IMR-90 (cell line): Measurements from ENCODE around the gene DYNLRB2. TPM values are rescaled to one million over a fixed set of nuclear protein-coding genes. Genes with fewer than 3 reads are reported as not detected.

Source experiments
- ATAC-seq: fragments of 200-7000 bp; cut with Tn5 transposase; 2 replicates; pipeline ENCODE4 v1.9.1; 2020; ENCODE audit warnings: low read depth, mild to moderate bottlenecking, moderate library complexity
- BruUV-seq: library from RNA; stranded (reverse); fragments of 400-500 nt; replicated peaks from 2 replicates; lab custom pipeline; 2021; lab: Mats Ljungman, UMichigan
- CTCF ChIA-PET: fragments of 300-600 bp; formaldehyde crosslinking; extraction: SDS; loops from one replicate; lab custom pipeline; 2021; ENCODE audit warnings: antibody characterized with exemption; lab: Yijun Ruan, JAX
- POLR2A ChIA-PET: fragments of 300-600 bp; sonication (Branson Sonifier 250); formaldehyde crosslinking; loops from one replicate; lab custom pipeline; 2022; ENCODE audit warnings: antibody characterized with exemption; ENCODE audit not compliant: unreplicated experiment; lab: Charles Lee
- DNase-seq: peaks from one replicate; pipeline ENCODE4 v3.0.0; 2013
- H2AFZ ChIP-seq: replicated peaks from 2 replicates; pipeline ENCODE3; 2013; ENCODE audit warnings: low read length, mild to moderate bottlenecking; ENCODE audit not compliant: poor library complexity
- H2AK5ac ChIP-seq: 2 replicates; pipeline ENCODE4 v1.6.1; 2013; ENCODE audit warnings: low read depth, low read length, inconsistent platforms
- H2AK9ac ChIP-seq: replicated peaks from 2 replicates; pipeline ENCODE3; 2013; ENCODE audit warnings: mild to moderate bottlenecking, low read depth, low read length, moderate library complexity; ENCODE audit not compliant: poor library complexity
- H2BK120ac ChIP-seq: 2 replicates; pipeline ENCODE4 v1.6.1; 2013; ENCODE audit warnings: low read depth, low read length, inconsistent platforms
- H2BK15ac ChIP-seq: 3 replicates; pipeline ENCODE4 v1.6.1; 2013; ENCODE audit warnings: low read depth, low read length, inconsistent platforms
- H2BK20ac ChIP-seq: 2 replicates; pipeline ENCODE4 v1.6.1; 2013; ENCODE audit warnings: low read depth, mild to moderate bottlenecking, inconsistent platforms, low read length, moderate library complexity
- H2BK5ac ChIP-seq: 2 replicates; pipeline ENCODE4 v1.6.1; 2013; ENCODE audit warnings: mild to moderate bottlenecking, low read depth, low read length, inconsistent platforms; ENCODE audit not compliant: poor library complexity, severe bottlenecking
- H3K14ac ChIP-seq: replicated peaks from 2 replicates; pipeline ENCODE4 v1.6.1; 2013; ENCODE audit warnings: low read depth, low read length, inconsistent platforms
- H3K18ac ChIP-seq: 2 replicates; pipeline ENCODE4 v1.6.1; 2013; ENCODE audit warnings: low read depth, low read length, control low read depth
- H3K23ac ChIP-seq: 2 replicates; pipeline ENCODE4 v1.6.1; 2013; ENCODE audit warnings: low read depth, low read length, inconsistent platforms
- H3K27ac ChIP-seq: 2 replicates; pipeline ENCODE4 v1.5.1; 2013; ENCODE audit warnings: mild to moderate bottlenecking, control low read depth, low read length; ENCODE audit not compliant: insufficient read depth
- H3K27me3 ChIP-seq: 2 replicates; pipeline ENCODE4 v1.6.1; 2013; ENCODE audit warnings: low read length; ENCODE audit not compliant: control insufficient read depth, insufficient read depth
- H3K36me3 ChIP-seq: 2 replicates; pipeline ENCODE4 v1.6.1; 2013; ENCODE audit warnings: low read length, mixed read lengths; ENCODE audit not compliant: control insufficient read depth, insufficient read depth
- H3K4ac ChIP-seq: 2 replicates; pipeline ENCODE4 v1.6.1; 2013; ENCODE audit warnings: low read depth, low read length, inconsistent platforms
- H3K4me1 ChIP-seq: 2 replicates; pipeline ENCODE4 v1.6.1; 2013; ENCODE audit warnings: low read length, mixed read lengths; ENCODE audit not compliant: control insufficient read depth, insufficient read depth
- H3K4me2 ChIP-seq: 2 replicates; pipeline ENCODE4 v1.6.1; 2013; ENCODE audit warnings: low read depth, mild to moderate bottlenecking, control low read depth, low read length, moderate library complexity
- H3K4me3 ChIP-seq: 2 replicates; pipeline ENCODE4 v1.5.1; 2013; ENCODE audit warnings: low read depth, mild to moderate bottlenecking, control low read depth, low read length, moderate library complexity; ENCODE audit not compliant: insufficient read depth
- H3K56ac ChIP-seq: 2 replicates; pipeline ENCODE4 v1.6.1; 2013; ENCODE audit warnings: low read length, inconsistent platforms; ENCODE audit not compliant: insufficient read depth; ENCODE audit errors: extremely low read depth
- H3K79me1 ChIP-seq, 2 experiments: 2 replicates each; pipeline ENCODE4 v1.6.1; 2013; ENCODE audit warnings: low read length in 2 of 2, inconsistent platforms in 1 of 2, low read depth in 1 of 2
- H3K9ac ChIP-seq: 2 replicates; pipeline ENCODE4 v1.6.1; 2013; ENCODE audit warnings: low read depth, low read length, control low read depth
- H3K9me1 ChIP-seq: 2 replicates; pipeline ENCODE4 v1.6.1; 2013; ENCODE audit warnings: low read length, inconsistent platforms; ENCODE audit not compliant: insufficient read depth
- H3K9me3 ChIP-seq: 2 replicates; pipeline ENCODE4 v1.6.1; 2013; ENCODE audit warnings: low read length; ENCODE audit not compliant: control insufficient read depth, insufficient read depth
- H4K20me1 ChIP-seq: 2 replicates; pipeline ENCODE4 v1.6.1; 2013; ENCODE audit warnings: low read length, inconsistent platforms; ENCODE audit not compliant: insufficient read depth
- H4K5ac ChIP-seq: 2 replicates; pipeline ENCODE4 v1.6.1; 2013; ENCODE audit warnings: mild to moderate bottlenecking, low read depth, low read length, control low read depth
- H4K8ac ChIP-seq, 2 experiments: 2 replicates each; pipeline ENCODE4 v1.6.1; 2013; ENCODE audit warnings: low read depth in 2 of 2, low read length in 2 of 2, control low read depth in 1 of 2, inconsistent platforms in 1 of 2
- H4K91ac ChIP-seq: 2 replicates; pipeline ENCODE4 v1.6.1; 2013; ENCODE audit warnings: low read depth, low read length, inconsistent platforms; ENCODE audit not compliant: insufficient read depth
- FOS ChIP-seq: fragments of 150-350 bp; IDR thresholded peaks from 2 replicates; pipeline ENCODE4 v1.6.1; 2016; ENCODE audit warnings: low read depth, low read length
- POLR2A ChIP-seq: IDR thresholded peaks from 2 replicates; pipeline ENCODE4 v1.6.1; 2012; ENCODE audit warnings: mild to moderate bottlenecking, low read depth, low read length
- RFX5 ChIP-seq: IDR thresholded peaks from 2 replicates; pipeline ENCODE4 v1.8.0; 2012; ENCODE audit warnings: low read depth, mild to moderate bottlenecking, low read length, moderate library complexity
- WGBS, 2 experiments: methylation state at CpG; one replicate each; pipeline versions ENCODE4 v1.1.5 to v1.1.7; 2013; ENCODE audit warnings: missing lambda C conversion rate in 2 of 2; ENCODE audit not compliant: insufficient read length in 1 of 2; ENCODE audit errors: extremely low coverage in 2 of 2; 5-methylcytosine and 5-hydroxymethylcytosine counted together
- dilution Hi-C: fragments of 300-500 bp; cut with HindIII; formaldehyde crosslinking; loops from one replicate; pipeline ENCODE4 v1.14.3; 2018; ENCODE audit warnings: low sequenced_read_pairs; ENCODE audit not compliant: unreplicated experiment
- in situ Hi-C: fragments of 300-500 bp; cut with MboI; formaldehyde crosslinking; loops from 3 replicates; pipeline ENCODE4 v1.14.3; 2019; ENCODE audit warnings: low sequenced_read_pairs, inconsistent platforms, mixed read lengths
- intact Hi-C: fragments of 100-400 bp; cut with micrococcal nuclease; formaldehyde crosslinking; loops from 2 replicates; pipeline ENCODE4 v1.10.0; 2022
- polyA plus RNA-seq, 3 experiments: library from polyadenylated mRNA; depleted of rRNA; stranded (reverse); fragments of >200 nt; gene quantifications; 2 replicates each; pipeline ENCODE4 v1.2.3, GENCODE V29; 2012; ENCODE audit warnings: low replicate concordance in 1 of 3
- total RNA-seq: library from RNA; depleted of rRNA; stranded (reverse); fragments of >200 nt; gene quantifications from 2 replicates; pipeline ENCODE4 v1.2.3, GENCODE V29; 2012

DYNLRB2 gene
- total and polyA plus RNA-seq, 2 of the 4 experiments (the other 2 are of a cell fraction) = not detected

DNA sequence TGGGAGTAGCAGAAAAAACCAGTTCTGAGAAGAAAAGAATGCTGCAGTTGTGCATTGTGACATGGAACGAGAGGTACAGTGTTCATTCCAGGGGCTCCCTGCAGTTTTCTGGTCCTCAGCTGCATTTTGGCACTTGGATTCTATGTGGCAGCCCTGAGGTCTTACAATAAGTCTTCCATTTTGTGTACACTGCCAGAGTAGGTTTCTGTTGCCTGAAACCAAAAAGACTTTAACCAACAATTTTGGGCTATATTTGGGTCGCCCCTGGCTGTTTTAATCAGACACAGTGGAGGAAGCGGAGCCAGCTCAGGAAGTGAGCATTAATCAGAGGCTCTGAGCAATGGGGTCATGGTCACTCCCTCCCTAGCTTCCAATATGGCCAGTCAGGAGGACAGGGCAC, 15.7 kb downstream of the DYNLRB2 start:
- Histone ChIP-seq H3K23ac (no peak overlapping the region), H3K4me2 (no peak overlapping the region), H3K56ac (no peak overlapping the region), H4K91ac (no peak overlapping the region), H3K27ac (no peak overlapping the region), H3K4me3 (no peak overlapping the region), H2BK20ac (no peak overlapping the region), H2AFZ (no peak overlapping the region), H3K9me3 (no peaks in the 10 kb centered on the region; the same call in 1 of the 2 replicates), H3K9ac (no peak overlapping the region), H4K20me1 (no peaks in the 10 kb centered on the region), H3K18ac (no peak overlapping the region), H2BK5ac (no peak overlapping the region), H3K14ac (no peak overlapping the region), H3K4me1 (no peaks in the 10 kb centered on the region), H2BK15ac (no peak overlapping the region), H3K4ac (no peak overlapping the region), H2BK120ac (no peak overlapping the region), H4K5ac (no peak overlapping the region), H3K36me3 (no peaks in the 10 kb centered on the region), H4K8ac (no peak overlapping the region), H2AK5ac (no peak overlapping the region), H3K79me1 (no peaks in the 10 kb centered on the region), H3K9me1 (no peaks in the 10 kb centered on the region), H2AK9ac (no peak overlapping the region), H3K27me3 (no peaks in the 10 kb centered on the region; the same call in 1 of the 2 replicates)
- intact Hi-C loops = no loop called here
- ChIA-PET CTCF (no interaction called here), POLR2A (no interaction called here)
- BruUV-seq = no TSS peak
- in situ Hi-C loops = no loop called here
- DNase-seq (no peak), ATAC-seq (no peak)
- no CpG with 5 or more reads among the region's 3 CpGs for WGBS, 2 experiments
- dilution Hi-C loops = no loop called here
- TF ChIP-seq RFX5 (no peak), FOS (no peak), POLR2A (no peak)
